Measurements from ENCODE around the gene FAM131A. TPM values are rescaled to one million over a fixed set of nuclear protein-coding genes. Genes with fewer than 3 reads are reported as not detected.

FAM131A gene
- total RNA-seq, 4 donors from 2014 or later: 53.9 to 71.4 (median 65.3) TPM

DNA sequence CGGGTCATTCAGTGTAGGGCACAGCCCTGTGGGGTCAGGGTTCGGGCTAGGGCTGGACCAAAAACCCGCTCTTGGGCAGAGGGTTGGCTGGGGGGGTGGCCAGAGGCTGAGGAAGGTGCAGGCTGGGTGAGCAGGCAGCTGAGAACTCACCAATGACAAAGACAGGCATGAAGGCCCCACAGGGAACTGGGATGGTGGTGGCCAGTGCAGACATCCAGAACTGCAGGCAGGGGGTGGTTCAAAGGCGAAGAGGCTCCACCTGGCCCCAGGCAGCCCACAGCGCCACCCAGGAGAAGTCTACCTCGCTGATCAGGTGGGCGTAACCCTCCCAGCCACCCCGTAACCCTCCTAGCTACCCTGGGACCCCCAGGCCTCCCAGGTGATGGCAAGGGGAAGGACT, 17.4 kb downstream of the FAM131A start:
- Histone ChIP-seq H3K36me3 (peaks cover 0 to 51% of the 10 kb centered on the region in 2 donors), H3K4me1 (peaks cover 0 to 37% (median 0%) of the 10 kb centered on the region in 3 donors), H3K9me3 (no peaks in the 10 kb centered on the region), H3K27ac (no peak overlapping the region), H3K4me3 (no peak overlapping the region), H3K27me3 (no peaks in the 10 kb centered on the region)
- no peak for ATAC-seq
- no peak for TF ChIP-seq POLR2A (IDR thresholded peaks at IDR 0.05)
- no peak for TF ChIP-seq EP300 (IDR thresholded peaks at IDR 0.05)
- TF ChIP-seq, protein P1, sequence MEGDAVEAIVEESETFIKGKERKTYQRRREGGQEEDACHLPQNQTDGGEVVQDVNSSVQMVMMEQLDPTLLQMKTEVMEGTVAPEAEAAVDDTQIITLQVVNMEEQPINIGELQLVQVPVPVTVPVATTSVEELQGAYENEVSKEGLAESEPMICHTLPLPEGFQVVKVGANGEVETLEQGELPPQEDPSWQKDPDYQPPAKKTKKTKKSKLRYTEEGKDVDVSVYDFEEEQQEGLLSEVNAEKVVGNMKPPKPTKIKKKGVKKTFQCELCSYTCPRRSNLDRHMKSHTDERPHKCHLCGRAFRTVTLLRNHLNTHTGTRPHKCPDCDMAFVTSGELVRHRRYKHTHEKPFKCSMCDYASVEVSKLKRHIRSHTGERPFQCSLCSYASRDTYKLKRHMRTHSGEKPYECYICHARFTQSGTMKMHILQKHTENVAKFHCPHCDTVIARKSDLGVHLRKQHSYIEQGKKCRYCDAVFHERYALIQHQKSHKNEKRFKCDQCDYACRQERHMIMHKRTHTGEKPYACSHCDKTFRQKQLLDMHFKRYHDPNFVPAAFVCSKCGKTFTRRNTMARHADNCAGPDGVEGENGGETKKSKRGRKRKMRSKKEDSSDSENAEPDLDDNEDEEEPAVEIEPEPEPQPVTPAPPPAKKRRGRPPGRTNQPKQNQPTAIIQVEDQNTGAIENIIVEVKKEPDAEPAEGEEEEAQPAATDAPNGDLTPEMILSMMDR (IDR thresholded peaks at IDR 0.05): no peak
- TF ChIP-seq POLR2AphosphoS5 (IDR thresholded peaks at IDR 0.05): no peak
- 64 to 70% methylated on average over 3 to 7 of the region's 8 CpGs for WGBS, 2 donors (ENCODE audit: low coverage in 1 of 2)

- H3K36me3 ChIP-seq: peaks cover 0 to 51% of the 10 kb centered on the region in 2 donors
- H3K4me1 ChIP-seq: peaks cover 0 to 38% (median 2%) of the 10 kb centered on the region in 3 donors
- TF ChIP-seq EP300 (IDR thresholded peaks at IDR 0.05) (no peak), POLR2AphosphoS5 (IDR thresholded peaks at IDR 0.05) (no peak), POLR2A (IDR thresholded peaks at IDR 0.05) (no peak)
- TF ChIP-seq, protein P1 (IDR thresholded peaks at IDR 0.05): no peak
- H3K27ac ChIP-seq: no peak overlapping the region
- H3K4me3 ChIP-seq: no peak overlapping the region
- WGBS, 2 donors (ENCODE audit: low coverage in 1 of 2): 68 to 73% methylated on average over 4 to 6 of the region's 18 CpGs
- ATAC-seq: peak; percentile 23
- H3K27me3 ChIP-seq: no peaks in the 10 kb centered on the region
- no peaks in the 10 kb centered on the region for H3K9me3 ChIP-seq
These were observed 18.1 kb downstream of the FAM131A start for GRCh38 chr3:184355261-184356040.

DNA sequence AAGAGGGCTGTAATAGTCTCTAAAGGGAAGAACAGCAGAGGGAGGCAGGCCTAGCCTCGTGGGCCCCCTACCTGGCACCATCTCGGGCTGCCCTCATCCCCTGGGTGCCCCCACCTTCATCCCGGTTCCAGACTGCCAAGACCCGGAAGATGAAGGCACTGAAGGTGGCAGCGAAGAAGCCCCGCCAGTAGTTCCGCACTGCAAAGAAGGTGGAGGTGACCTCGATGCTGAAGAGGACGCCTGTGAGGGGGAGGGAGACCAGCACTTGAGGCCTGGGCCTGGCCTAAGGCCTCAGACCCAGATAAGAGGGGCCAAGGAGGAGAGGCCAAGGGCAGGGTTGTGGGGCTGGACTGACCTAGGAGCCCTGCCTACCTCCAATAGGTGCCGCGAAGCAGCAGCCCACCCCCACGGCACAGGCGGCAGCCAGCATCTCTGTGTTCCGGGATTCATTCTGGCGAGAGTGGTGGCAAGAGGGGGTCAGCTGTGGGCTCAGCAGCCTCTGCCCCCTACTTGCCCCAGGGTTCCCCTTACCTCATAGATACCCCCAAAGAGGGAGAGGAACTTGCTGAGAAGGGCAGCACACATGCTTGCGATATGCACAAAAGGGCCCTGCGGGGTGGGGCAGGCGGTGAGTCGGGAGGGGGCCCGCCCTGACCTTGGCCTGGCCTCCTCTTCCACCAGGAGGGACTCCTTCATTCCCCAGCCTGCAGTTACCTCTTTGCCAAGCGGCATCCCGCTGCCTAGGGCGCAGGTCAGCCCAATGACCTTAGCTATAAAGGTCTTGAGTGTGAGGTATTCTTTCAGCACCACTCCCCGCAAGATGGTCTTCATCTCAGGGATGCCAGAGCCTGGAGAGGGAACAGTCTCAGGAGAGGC, 20.1 kb downstream of the FAM131A start:
- peaks cover 0 to 49% of the 10 kb centered on the region in 2 donors for H3K36me3 ChIP-seq
- H3K27ac ChIP-seq: no peak overlapping the region
- no peak for ATAC-seq
- H3K4me3 ChIP-seq: no peak overlapping the region
- WGBS, 2 donors (ENCODE audit: low coverage in 1 of 2): 100% methylated on average over 3 of the region's 24 CpGs; no CpG with 5 or more reads in 1 of the 2 donors
- no peaks in the 10 kb centered on the region for H3K9me3 ChIP-seq
- TF ChIP-seq EP300 (IDR thresholded peaks at IDR 0.05) (no peak), POLR2AphosphoS5 (IDR thresholded peaks at IDR 0.05) (no peak), POLR2A (IDR thresholded peaks at IDR 0.05) (no peak)
- TF ChIP-seq, protein P1 (IDR thresholded peaks at IDR 0.05): no peak
- H3K27me3 ChIP-seq: no peaks in the 10 kb centered on the region
- peaks cover 3 to 34% (median 10%) of the 10 kb centered on the region in 3 donors for H3K4me1 ChIP-seq

DNA sequence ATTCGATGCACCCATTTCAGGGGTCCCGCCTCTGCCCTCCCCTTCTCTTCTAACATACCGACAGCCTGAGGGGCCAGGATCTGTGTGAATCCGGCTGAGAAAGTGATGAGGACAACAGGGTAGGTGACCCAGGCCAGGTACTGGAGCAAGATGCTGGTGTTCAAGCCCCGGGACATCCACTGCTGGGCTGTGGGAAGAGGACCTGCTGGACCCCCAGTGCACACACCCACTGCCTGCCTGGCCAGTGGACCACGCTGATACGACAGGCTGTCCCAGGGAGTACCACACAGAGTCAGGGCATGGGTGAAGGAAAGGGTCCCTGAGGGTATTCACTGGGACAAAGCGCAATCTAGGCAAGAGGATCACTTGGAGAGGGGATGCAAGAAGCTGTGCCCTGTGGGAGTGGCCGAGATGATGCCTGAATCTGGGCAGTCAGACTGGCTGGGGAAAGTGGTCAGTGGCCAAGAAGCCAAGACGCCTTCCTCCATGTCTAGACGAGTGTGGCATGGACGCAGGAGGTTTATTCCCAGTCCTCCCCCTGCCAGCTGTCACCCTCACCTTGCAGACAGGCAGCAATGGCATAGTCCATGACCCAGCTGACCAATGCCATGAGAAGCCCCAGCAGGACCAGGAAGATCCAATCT, 20.8 kb downstream of the FAM131A start:
- H3K36me3 ChIP-seq: peaks cover 0 to 41% of the 10 kb centered on the region in 2 donors
- H3K27ac ChIP-seq: no peak overlapping the region
- H3K27me3 ChIP-seq: no peaks in the 10 kb centered on the region
- no peaks in the 10 kb centered on the region for H3K9me3 ChIP-seq
- 88 to 100% methylated on average over 3 to 7 of the region's 12 CpGs for WGBS, 2 donors (ENCODE audit: low coverage in 1 of 2)
- no peak overlapping the region for H3K4me3 ChIP-seq
- H3K4me1 ChIP-seq: peaks cover 3 to 35% (median 10%) of the 10 kb centered on the region in 3 donors
- no peak for ATAC-seq
- TF ChIP-seq EP300 (IDR thresholded peaks at IDR 0.05): no peak
- TF ChIP-seq POLR2AphosphoS5 (IDR thresholded peaks at IDR 0.05): no peak
- TF ChIP-seq, protein P1 (IDR thresholded peaks at IDR 0.05): no peak
- no peak for TF ChIP-seq POLR2A (IDR thresholded peaks at IDR 0.05)
